DND-41 (cell line): ENCODE results near the gene GPBP1L1.
A peak's percentile ranks its signal among the peaks of the same experiment; 100 is the strongest.

Source experiments
- ATAC-seq: fragments of 200-7000 bp; cut with Tn5 transposase; 3 replicates; pipeline ENCODE4 v1.9.1; 2021; ENCODE audit warnings: low read depth; ENCODE audit not compliant: insufficient read depth
- DNase-seq: peaks from one replicate; pipeline ENCODE4 v3.0.0-alpha.2; 2020
- H2AFZ ChIP-seq: 2 replicates; pipeline ENCODE4 v1.6.0; 2012; ENCODE audit warnings: low read depth, low read length
- H3K27ac ChIP-seq: 2 replicates; pipeline ENCODE4 v1.5.1; 2012; ENCODE audit warnings: low read length, inconsistent platforms
- H3K27me3 ChIP-seq: fragments of 200-600 bp; sonication (generic); 2 replicates; pipeline ENCODE4 v1.6.0; 2012; ENCODE audit warnings: low read length, mild to moderate bottlenecking, inconsistent platforms; ENCODE audit not compliant: insufficient read depth, poor library complexity
- H3K36me3 ChIP-seq: 2 replicates; pipeline ENCODE4 v1.5.1; 2012; ENCODE audit warnings: low read length, inconsistent platforms; ENCODE audit not compliant: insufficient read depth
- H3K4me1 ChIP-seq: 2 replicates; pipeline ENCODE4 v1.5.1; 2012; ENCODE audit warnings: mild to moderate bottlenecking, low read length; ENCODE audit not compliant: insufficient read depth
- H3K4me2 ChIP-seq: 2 replicates; pipeline ENCODE4 v1.6.0; 2012; ENCODE audit warnings: mild to moderate bottlenecking, moderate library complexity, low read length, inconsistent platforms; ENCODE audit not compliant: insufficient read depth
- H3K4me3 ChIP-seq, 2 experiments: fragments of 200-600 bp in 1 of 2; shearing (Covaris generic) in 1 of 2; 2 replicates each; pipeline ENCODE4 v1.5.1; 2012 to 2016; ENCODE audit warnings: inconsistent platforms in 2 of 2, low read length in 2 of 2, mild to moderate bottlenecking in 2 of 2, low read depth in 1 of 2, moderate library complexity in 1 of 2
- H3K79me2 ChIP-seq: 2 replicates; pipeline ENCODE4 v1.6.0; 2012; ENCODE audit warnings: low read length, inconsistent platforms; ENCODE audit not compliant: insufficient read depth
- H3K9ac ChIP-seq: 2 replicates; pipeline ENCODE4 v1.6.0; 2012; ENCODE audit warnings: low read depth, mild to moderate bottlenecking, inconsistent platforms, low read length, moderate library complexity
- H3K9me3 ChIP-seq: 2 replicates; pipeline ENCODE4 v1.5.1; 2012; ENCODE audit warnings: low read length, moderate library complexity, mild to moderate bottlenecking, inconsistent platforms; ENCODE audit not compliant: insufficient read depth, severe bottlenecking
- H4K20me1 ChIP-seq: 2 replicates; pipeline ENCODE4 v1.6.0; 2012; ENCODE audit warnings: low read length; ENCODE audit not compliant: insufficient read depth
- EZH2 ChIP-seq: IDR thresholded peaks from 3 replicates; pipeline ENCODE4 v1.6.1; 2012; ENCODE audit warnings: borderline replicate concordance, low read depth, mild to moderate bottlenecking, moderate library complexity, low read length, inconsistent platforms; ENCODE audit not compliant: severe bottlenecking
- TF ChIP-seq, protein P1 (sequence below): IDR thresholded peaks from 2 replicates; pipeline ENCODE4 v1.5.1; 2012; ENCODE audit warnings: borderline replicate concordance, low read length, moderate library complexity, mild to moderate bottlenecking; ENCODE audit not compliant: poor library complexity, severe bottlenecking; ENCODE audit errors: extremely low read depth

GPBP1L1 gene

DNA sequence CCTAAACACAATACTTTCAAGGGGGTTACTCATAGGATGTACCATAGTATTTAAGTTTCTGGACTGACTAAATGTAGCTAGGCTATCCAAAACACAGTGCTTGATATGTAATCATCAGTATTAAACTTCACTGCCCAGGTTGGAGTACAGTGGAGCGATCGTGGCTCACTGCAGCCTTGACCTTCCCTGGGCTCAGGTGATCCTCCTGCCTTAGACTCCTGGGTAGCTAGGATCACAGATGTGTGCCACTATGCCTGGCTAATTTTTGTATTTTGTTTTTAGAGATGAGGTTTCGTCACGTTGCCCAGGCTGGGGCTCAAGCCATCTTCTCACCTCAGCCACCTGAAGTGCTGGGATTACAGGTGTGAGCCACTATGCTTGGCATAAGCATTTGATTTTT, 91.9 kb downstream of the GPBP1L1 start:
- DNase-seq, result no peak
- H3K27me3 ChIP-seq, result no peaks in the 10 kb centered on the region
- no peaks in the 10 kb centered on the region for H3K9me3 ChIP-seq
- no peak overlapping the region for H2AFZ ChIP-seq
- no peak overlapping the region for H3K4me3 ChIP-seq
- H3K4me1 ChIP-seq, result peaks cover 13% of the 10 kb centered on the region; the same call in 1 of the 2 replicates
- no peak for ATAC-seq
- H3K27ac ChIP-seq, result no peak overlapping the region
- peaks cover 90% of the 10 kb centered on the region for H4K20me1 ChIP-seq
- peaks cover 91% of the 10 kb centered on the region for H3K36me3 ChIP-seq
- H3K79me2 ChIP-seq, result peaks cover 98% of the 10 kb centered on the region
- H3K4me2 ChIP-seq, result no peak overlapping the region
- no peak for TF ChIP-seq EZH2
- TF ChIP-seq, protein P1, sequence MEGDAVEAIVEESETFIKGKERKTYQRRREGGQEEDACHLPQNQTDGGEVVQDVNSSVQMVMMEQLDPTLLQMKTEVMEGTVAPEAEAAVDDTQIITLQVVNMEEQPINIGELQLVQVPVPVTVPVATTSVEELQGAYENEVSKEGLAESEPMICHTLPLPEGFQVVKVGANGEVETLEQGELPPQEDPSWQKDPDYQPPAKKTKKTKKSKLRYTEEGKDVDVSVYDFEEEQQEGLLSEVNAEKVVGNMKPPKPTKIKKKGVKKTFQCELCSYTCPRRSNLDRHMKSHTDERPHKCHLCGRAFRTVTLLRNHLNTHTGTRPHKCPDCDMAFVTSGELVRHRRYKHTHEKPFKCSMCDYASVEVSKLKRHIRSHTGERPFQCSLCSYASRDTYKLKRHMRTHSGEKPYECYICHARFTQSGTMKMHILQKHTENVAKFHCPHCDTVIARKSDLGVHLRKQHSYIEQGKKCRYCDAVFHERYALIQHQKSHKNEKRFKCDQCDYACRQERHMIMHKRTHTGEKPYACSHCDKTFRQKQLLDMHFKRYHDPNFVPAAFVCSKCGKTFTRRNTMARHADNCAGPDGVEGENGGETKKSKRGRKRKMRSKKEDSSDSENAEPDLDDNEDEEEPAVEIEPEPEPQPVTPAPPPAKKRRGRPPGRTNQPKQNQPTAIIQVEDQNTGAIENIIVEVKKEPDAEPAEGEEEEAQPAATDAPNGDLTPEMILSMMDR, result no peak
- no peak overlapping the region for H3K9ac ChIP-seq

DNA sequence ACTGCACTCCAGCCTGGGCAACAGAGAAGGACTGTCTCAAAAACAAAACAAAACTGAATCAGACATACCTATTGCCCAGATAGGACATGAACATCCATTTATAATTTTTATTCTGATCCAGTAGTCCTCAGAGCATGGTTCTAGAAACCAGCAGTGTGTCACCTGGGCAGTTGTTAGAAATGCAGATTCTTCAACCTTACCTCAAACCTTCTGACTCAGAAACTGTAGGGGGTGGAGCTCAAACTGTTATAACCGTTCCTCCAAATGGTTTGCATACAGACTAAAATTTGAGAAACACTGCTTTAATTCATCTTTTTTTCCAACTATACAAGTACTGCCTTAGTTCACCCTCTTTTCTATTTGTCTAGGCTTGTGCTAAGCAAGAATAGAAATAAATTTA, 96.5 kb downstream of the GPBP1L1 start:
- H3K9ac ChIP-seq, result no peak overlapping the region
- DNase-seq (no peak), ATAC-seq (no peak)
- no peak overlapping the region for H3K27ac ChIP-seq
- no peak overlapping the region for H3K4me3 ChIP-seq
- no peaks in the 10 kb centered on the region for H3K27me3 ChIP-seq
- no peak for TF ChIP-seq EZH2
- TF ChIP-seq, protein P1, result no peak
- peaks cover 94% of the 10 kb centered on the region for H4K20me1 ChIP-seq
- no peaks in the 10 kb centered on the region for H3K9me3 ChIP-seq
- H2AFZ ChIP-seq, result no peak overlapping the region
- peaks cover 85% of the 10 kb centered on the region for H3K36me3 ChIP-seq
- H3K4me2 ChIP-seq, result 0 out of 2 replicates have a peak overlapping the region, but pooled peaks have one; percentile 21
- H3K79me2 ChIP-seq, result peaks cover 98% of the 10 kb centered on the region
- peaks cover 41% of the 10 kb centered on the region for H3K4me1 ChIP-seq

DNA sequence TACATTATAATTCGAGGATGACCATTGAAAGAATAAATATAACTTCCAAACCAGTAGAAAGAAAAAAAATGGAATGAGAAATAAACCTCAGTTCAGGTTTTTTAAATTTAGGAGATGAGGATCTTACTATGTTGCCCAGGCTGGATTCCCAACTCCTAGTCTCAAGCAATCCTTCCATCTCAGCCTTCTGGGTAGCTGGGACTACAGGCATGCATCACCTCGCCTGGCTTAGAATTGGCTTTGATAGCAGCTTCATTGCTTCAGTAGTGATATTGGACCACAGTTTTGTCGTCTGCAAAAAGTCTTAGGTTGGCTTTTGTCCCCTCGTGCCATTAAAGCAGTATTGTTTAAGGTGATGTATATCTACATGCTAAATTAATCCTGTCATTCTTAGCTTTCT, 99.6 kb downstream of the GPBP1L1 start:
- TF ChIP-seq, protein P1, result no peak
- TF ChIP-seq EZH2, result no peak
- no peak overlapping the region for H2AFZ ChIP-seq

DNA sequence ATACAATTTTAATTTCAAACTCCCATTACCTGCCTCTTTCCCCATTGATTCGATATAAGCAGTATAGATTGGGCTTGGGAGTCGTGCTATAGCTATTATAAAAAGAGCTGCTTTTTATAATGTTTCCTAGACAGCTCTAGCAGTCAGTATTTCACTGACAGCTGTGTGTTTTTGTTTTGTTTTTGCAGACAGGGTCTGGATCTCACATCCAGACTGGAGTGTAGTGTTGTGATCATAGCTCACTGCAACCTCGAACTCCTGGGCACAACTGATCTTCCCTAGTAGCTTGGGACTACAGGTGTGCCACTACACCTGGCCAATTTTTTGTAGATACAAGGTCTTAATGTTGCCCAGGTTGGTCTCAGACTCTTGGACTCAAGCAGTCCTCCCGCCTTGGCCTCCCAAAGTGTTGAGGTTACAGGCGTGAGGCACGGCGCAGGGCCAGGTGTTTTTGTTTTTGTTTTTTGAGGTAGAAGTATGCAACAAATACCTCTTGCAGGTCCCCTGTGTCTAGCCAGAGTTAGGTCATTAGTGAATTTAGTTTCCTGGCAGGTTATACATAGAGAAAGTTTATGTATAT, 100.7 kb downstream of the GPBP1L1 start:
- Histone ChIP-seq H3K36me3 (peaks cover 46% of the 10 kb centered on the region), H3K4me3 (peak overlapping the region; percentile 41 to 65), H3K27ac (peak overlapping the region; percentile 97), H3K27me3 (no peaks in the 10 kb centered on the region), H2AFZ (no peak overlapping the region), H4K20me1 (peaks cover 59% of the 10 kb centered on the region), H3K4me1 (peaks cover 40% of the 10 kb centered on the region), H3K4me2 (peak overlapping the region; percentile 69), H3K79me2 (peaks cover 71% of the 10 kb centered on the region), H3K9me3 (no peaks in the 10 kb centered on the region), H3K9ac (peak overlapping the region; percentile 97)
- TF ChIP-seq, protein P1, result no peak
- no peak for TF ChIP-seq EZH2
- no peak for DNase-seq
- no peak for ATAC-seq

More for the DNA sequence above, 99.6 kb downstream of the GPBP1L1 start:
- peaks cover 82% of the 10 kb centered on the region for H3K79me2 ChIP-seq
- peak overlapping the region; percentile 69 for H3K4me2 ChIP-seq
- no peak overlapping the region for H3K27ac ChIP-seq
- H3K4me1 ChIP-seq, result peaks cover 40% of the 10 kb centered on the region
- H4K20me1 ChIP-seq, result peaks cover 70% of the 10 kb centered on the region
- DNase-seq (no peak), ATAC-seq (no peak)
- H3K36me3 ChIP-seq, result peaks cover 57% of the 10 kb centered on the region
- H3K9me3 ChIP-seq, result no peaks in the 10 kb centered on the region
- peak overlapping the region; percentile 97 for H3K9ac ChIP-seq
- H3K27me3 ChIP-seq, result no peaks in the 10 kb centered on the region
- peak overlapping the region in 1 of 2 experiments; percentile 65; a peak in 1 of 4 replicates for H3K4me3 ChIP-seq
